Esophagus squamous epithelium (tissue), 5 donors: ENCODE data around the gene MDH1. TPM values are rescaled to one million over a fixed set of nuclear protein-coding genes. Genes with fewer than 3 reads are reported as not detected.

Source experiments
- DNase-seq: peaks from one replicate; lab custom pipeline; 2025; lab: John Stamatoyannopoulos, UW
- H3K27ac ChIP-seq, 4 donors: fragments of 200-600 bp; sonication (generic); one replicate each; pipeline ENCODE4 v1.5.1; 2016 to 2019; ENCODE audit warnings: mild to moderate bottlenecking in 1 of 4
- H3K27me3 ChIP-seq, 4 donors: fragments of 200-600 bp; sonication (generic); 1 replicate in 3 of 4; 2 replicates in 1 of 4; pipeline versions ENCODE4 v1.5.1 to v1.6.0; 2017 to 2021; ENCODE audit warnings: antibody characterized with exemption in 1 of 4
- H3K36me3 ChIP-seq, 3 donors: fragments of 200-600 bp; sonication (generic); one replicate each; pipeline ENCODE4 v1.5.1; 2016 to 2019
- H3K4me1 ChIP-seq, 3 donors: fragments of 200-600 bp; sonication (generic); one replicate each; pipeline ENCODE4 v1.5.1; 2017 to 2019
- H3K4me3 ChIP-seq, 4 donors: fragments of 200-600 bp; sonication (generic); 1 replicate in 3 of 4; 2 replicates in 1 of 4; pipeline ENCODE4 v1.5.1; 2016 to 2019; ENCODE audit warnings: mild to moderate bottlenecking in 2 of 4, moderate library complexity in 1 of 4
- H3K9me3 ChIP-seq, 3 donors: fragments of 200-600 bp; sonication (generic); one replicate each; pipeline ENCODE4 v1.5.1; 2016 to 2019
- POLR2A ChIP-seq, 4 donors: fragments of 450-650 bp; IDR thresholded peaks; one replicate each; pipeline ENCODE4 v1.6.1; 2017; ENCODE audit warnings: antibody characterized with exemption in 4 of 4, mild to moderate bottlenecking in 4 of 4, moderate library complexity in 3 of 4
- whole genome bisulfite sequencing, 2 donors: methylation state at CpG; one replicate each; pipeline ENCODE4 v1.1.5; 2018; 5-methylcytosine and 5-hydroxymethylcytosine counted together
- intact Hi-C: fragments of 100-400 bp; cut with DNase I; formaldehyde crosslinking; loops from one replicate; pipeline ENCODE4 v1.15.0; 2022
- total RNA-seq, 4 donors: library from RNA; depleted of rRNA; stranded (reverse); fragments of >200 nt; gene quantifications; one replicate each; pipeline ENCODE4 v1.1.0, GENCODE V29; 2016
- TF ChIP-seq, protein P1 (sequence below), 6 experiments: fragments of 450-650 bp in 4 of 6; fragments of 200-600 bp in 2 of 6; sonication (generic) in 2 of 6; IDR thresholded peaks; one replicate each; pipeline ENCODE4 v1.5.1; 2016 to 2019; ENCODE audit warnings: antibody characterized with exemption in 6 of 6, mild to moderate bottlenecking in 4 of 6, moderate library complexity in 4 of 6
- donor health status: DM: yes; HTN: yes; CAD: no.

MDH1 gene
- total RNA-seq, 4 donors from 2014 or later: 97.7 to 197 (median 134) TPM

- no peaks in the 10 kb centered on the region for H3K27me3 ChIP-seq
- H3K4me3 ChIP-seq: no peak overlapping the region
- no peaks in the 10 kb centered on the region for H3K9me3 ChIP-seq
- TF ChIP-seq, protein P1, sequence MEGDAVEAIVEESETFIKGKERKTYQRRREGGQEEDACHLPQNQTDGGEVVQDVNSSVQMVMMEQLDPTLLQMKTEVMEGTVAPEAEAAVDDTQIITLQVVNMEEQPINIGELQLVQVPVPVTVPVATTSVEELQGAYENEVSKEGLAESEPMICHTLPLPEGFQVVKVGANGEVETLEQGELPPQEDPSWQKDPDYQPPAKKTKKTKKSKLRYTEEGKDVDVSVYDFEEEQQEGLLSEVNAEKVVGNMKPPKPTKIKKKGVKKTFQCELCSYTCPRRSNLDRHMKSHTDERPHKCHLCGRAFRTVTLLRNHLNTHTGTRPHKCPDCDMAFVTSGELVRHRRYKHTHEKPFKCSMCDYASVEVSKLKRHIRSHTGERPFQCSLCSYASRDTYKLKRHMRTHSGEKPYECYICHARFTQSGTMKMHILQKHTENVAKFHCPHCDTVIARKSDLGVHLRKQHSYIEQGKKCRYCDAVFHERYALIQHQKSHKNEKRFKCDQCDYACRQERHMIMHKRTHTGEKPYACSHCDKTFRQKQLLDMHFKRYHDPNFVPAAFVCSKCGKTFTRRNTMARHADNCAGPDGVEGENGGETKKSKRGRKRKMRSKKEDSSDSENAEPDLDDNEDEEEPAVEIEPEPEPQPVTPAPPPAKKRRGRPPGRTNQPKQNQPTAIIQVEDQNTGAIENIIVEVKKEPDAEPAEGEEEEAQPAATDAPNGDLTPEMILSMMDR (IDR thresholded peaks at IDR 0.05): no peak
- no peak for TF ChIP-seq POLR2A (IDR thresholded peaks at IDR 0.05)
- H3K4me1 ChIP-seq: peaks cover 0 to 10% (median 8%) of the 10 kb centered on the region in 3 donors
- no peak for DNase-seq
- 93 to 99% methylated on average over 3 of the region's 3 CpGs for WGBS, 2 donors
- intact Hi-C loops: no loop called here
- no peaks in the 10 kb centered on the region for H3K36me3 ChIP-seq
- H3K27ac ChIP-seq: no peak overlapping the region
These were observed 10.0 kb upstream of the MDH1 start for GRCh38 chr2:63578767-63579166.

GRCh38 chr2:63580651-63581297, 8.0 kb upstream of the MDH1 start:
- no peaks in the 10 kb centered on the region for H3K9me3 ChIP-seq
- H3K27ac ChIP-seq: no peak overlapping the region
- DNase-seq: no peak
- intact Hi-C loops: no loop called here
- no peak overlapping the region for H3K4me3 ChIP-seq
- peaks cover 0 to 10% (median 8%) of the 10 kb centered on the region in 3 donors for H3K4me1 ChIP-seq
- 61 to 69% methylated on average over 4 of the region's 4 CpGs for WGBS, 2 donors
- TF ChIP-seq, protein P1 (IDR thresholded peaks at IDR 0.05): no peak
- no peak for TF ChIP-seq POLR2A (IDR thresholded peaks at IDR 0.05)
- H3K36me3 ChIP-seq: no peaks in the 10 kb centered on the region
- H3K27me3 ChIP-seq: no peaks in the 10 kb centered on the region

- DNase-seq: no peak
- no peaks in the 10 kb centered on the region for H3K9me3 ChIP-seq
- WGBS, 2 donors: 40 to 53% methylated on average over 5 of the region's 5 CpGs
- H3K4me1 ChIP-seq: peaks cover 0 to 10% (median 8%) of the 10 kb centered on the region in 3 donors
- H3K27me3 ChIP-seq: no peaks in the 10 kb centered on the region
- TF ChIP-seq POLR2A (IDR thresholded peaks at IDR 0.05): no peak
- TF ChIP-seq, protein P1 (IDR thresholded peaks at IDR 0.05): no peak
- H3K36me3 ChIP-seq: no peaks in the 10 kb centered on the region
- no peak overlapping the region for H3K27ac ChIP-seq
- H3K4me3 ChIP-seq: no peak overlapping the region
- intact Hi-C loops: no loop called here
These were observed 7.3 kb upstream of the MDH1 start for GRCh38 chr2:63581298-63581961.

DNA sequence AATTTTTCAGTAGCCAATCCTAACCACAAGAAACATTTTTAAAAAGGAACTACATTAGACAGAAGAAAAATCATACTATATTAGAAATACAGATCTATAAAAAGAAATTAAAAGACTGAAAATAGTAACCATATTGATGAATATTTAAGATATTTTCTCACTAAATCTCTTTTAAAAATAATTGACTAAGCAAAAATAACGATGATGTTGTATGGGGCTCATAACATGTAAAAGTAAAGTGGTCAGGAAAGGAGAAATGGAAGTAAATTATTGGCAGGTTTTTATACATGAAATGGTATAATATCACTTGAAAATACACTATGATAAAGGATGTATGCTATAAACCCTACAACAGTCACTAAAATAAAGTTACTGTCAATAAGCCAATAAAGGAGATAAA, 5.9 kb upstream of the MDH1 start:
- no peak for DNase-seq
- intact Hi-C loops: no loop called here
- H3K9me3 ChIP-seq: no peaks in the 10 kb centered on the region
- no peak overlapping the region for H3K27ac ChIP-seq
- H3K4me3 ChIP-seq: no peak overlapping the region
- H3K27me3 ChIP-seq: no peaks in the 10 kb centered on the region
- peaks cover 0 to 20% (median 8%) of the 10 kb centered on the region in 3 donors for H3K4me1 ChIP-seq
- TF ChIP-seq, protein P1 (IDR thresholded peaks at IDR 0.05): no peak
- no peak for TF ChIP-seq POLR2A (IDR thresholded peaks at IDR 0.05)
- 92 to 97% methylated on average over 1 of the region's 1 CpG for WGBS, 2 donors
- no peaks in the 10 kb centered on the region for H3K36me3 ChIP-seq

- Histone ChIP-seq H3K27ac (peak overlapping the region; percentile 83 to 93 (median 88)), H3K27me3 (no peaks in the 10 kb centered on the region), H3K4me1 (peaks cover 3 to 37% (median 14%) of the 10 kb centered on the region in 3 donors), H3K4me3 (peak overlapping the region; percentile 74 to 88 (median 80)), H3K36me3 (peaks cover 0 to 2% (median 0%) of the 10 kb centered on the region in 3 donors), H3K9me3 (no peaks in the 10 kb centered on the region)
- WGBS, 2 donors: 1 to 3% methylated on average over 8 to 18 of the region's 33 CpGs
- intact Hi-C loops: no loop called here
- DNase-seq: no peak
- no peak for TF ChIP-seq POLR2A (IDR thresholded peaks at IDR 0.05)
- TF ChIP-seq, protein P1 (IDR thresholded peaks at IDR 0.05): no peak
These were observed 864 bp upstream of the MDH1 start for GRCh38 chr2:63587814-63588384.
